IMR-90 (cell line): Measurements from ENCODE around the gene OCSTAMP. TPM values are rescaled to one million over a fixed set of nuclear protein-coding genes. Genes with fewer than 3 reads are reported as not detected.

ENCODE experiments used
- ATAC-seq: fragments of 200-7000 bp; cut with Tn5 transposase; 2 replicates; pipeline ENCODE4 v1.9.1; 2020; ENCODE audit warnings: low read depth, mild to moderate bottlenecking, moderate library complexity
- BruUV-seq: library from RNA; stranded (reverse); fragments of 400-500 nt; replicated peaks from 2 replicates; lab custom pipeline; 2021; lab: Mats Ljungman, UMichigan
- CTCF ChIA-PET: fragments of 300-600 bp; formaldehyde crosslinking; extraction: SDS; loops from one replicate; lab custom pipeline; 2021; ENCODE audit warnings: antibody characterized with exemption; lab: Yijun Ruan, JAX
- POLR2A ChIA-PET: fragments of 300-600 bp; sonication (Branson Sonifier 250); formaldehyde crosslinking; loops from one replicate; lab custom pipeline; 2022; ENCODE audit warnings: antibody characterized with exemption; ENCODE audit not compliant: unreplicated experiment; lab: Charles Lee
- DNase-seq: peaks from one replicate; pipeline ENCODE4 v3.0.0; 2013
- H2AFZ ChIP-seq: replicated peaks from 2 replicates; pipeline ENCODE3; 2013; ENCODE audit warnings: low read length, mild to moderate bottlenecking; ENCODE audit not compliant: poor library complexity
- H2AK5ac ChIP-seq: 2 replicates; pipeline ENCODE4 v1.6.1; 2013; ENCODE audit warnings: low read depth, low read length, inconsistent platforms
- H2AK9ac ChIP-seq: replicated peaks from 2 replicates; pipeline ENCODE3; 2013; ENCODE audit warnings: mild to moderate bottlenecking, low read depth, low read length, moderate library complexity; ENCODE audit not compliant: poor library complexity
- H2BK120ac ChIP-seq: 2 replicates; pipeline ENCODE4 v1.6.1; 2013; ENCODE audit warnings: low read depth, low read length, inconsistent platforms
- H2BK15ac ChIP-seq: 3 replicates; pipeline ENCODE4 v1.6.1; 2013; ENCODE audit warnings: low read depth, low read length, inconsistent platforms
- H2BK20ac ChIP-seq: 2 replicates; pipeline ENCODE4 v1.6.1; 2013; ENCODE audit warnings: low read depth, mild to moderate bottlenecking, inconsistent platforms, low read length, moderate library complexity
- H2BK5ac ChIP-seq: 2 replicates; pipeline ENCODE4 v1.6.1; 2013; ENCODE audit warnings: mild to moderate bottlenecking, low read depth, low read length, inconsistent platforms; ENCODE audit not compliant: poor library complexity, severe bottlenecking
- H3K14ac ChIP-seq: replicated peaks from 2 replicates; pipeline ENCODE4 v1.6.1; 2013; ENCODE audit warnings: low read depth, low read length, inconsistent platforms
- H3K18ac ChIP-seq: 2 replicates; pipeline ENCODE4 v1.6.1; 2013; ENCODE audit warnings: low read depth, low read length, control low read depth
- H3K23ac ChIP-seq: 2 replicates; pipeline ENCODE4 v1.6.1; 2013; ENCODE audit warnings: low read depth, low read length, inconsistent platforms
- H3K27ac ChIP-seq: 2 replicates; pipeline ENCODE4 v1.5.1; 2013; ENCODE audit warnings: mild to moderate bottlenecking, control low read depth, low read length; ENCODE audit not compliant: insufficient read depth
- H3K27me3 ChIP-seq: 2 replicates; pipeline ENCODE4 v1.6.1; 2013; ENCODE audit warnings: low read length; ENCODE audit not compliant: control insufficient read depth, insufficient read depth
- H3K36me3 ChIP-seq: 2 replicates; pipeline ENCODE4 v1.6.1; 2013; ENCODE audit warnings: low read length, mixed read lengths; ENCODE audit not compliant: control insufficient read depth, insufficient read depth
- H3K4ac ChIP-seq: 2 replicates; pipeline ENCODE4 v1.6.1; 2013; ENCODE audit warnings: low read depth, low read length, inconsistent platforms
- H3K4me1 ChIP-seq: 2 replicates; pipeline ENCODE4 v1.6.1; 2013; ENCODE audit warnings: low read length, mixed read lengths; ENCODE audit not compliant: control insufficient read depth, insufficient read depth
- H3K4me2 ChIP-seq: 2 replicates; pipeline ENCODE4 v1.6.1; 2013; ENCODE audit warnings: low read depth, mild to moderate bottlenecking, control low read depth, low read length, moderate library complexity
- H3K4me3 ChIP-seq: 2 replicates; pipeline ENCODE4 v1.5.1; 2013; ENCODE audit warnings: low read depth, mild to moderate bottlenecking, control low read depth, low read length, moderate library complexity; ENCODE audit not compliant: insufficient read depth
- H3K56ac ChIP-seq: 2 replicates; pipeline ENCODE4 v1.6.1; 2013; ENCODE audit warnings: low read length, inconsistent platforms; ENCODE audit not compliant: insufficient read depth; ENCODE audit errors: extremely low read depth
- H3K79me1 ChIP-seq, 2 experiments: 2 replicates each; pipeline ENCODE4 v1.6.1; 2013; ENCODE audit warnings: low read length in 2 of 2, inconsistent platforms in 1 of 2, low read depth in 1 of 2
- H3K9ac ChIP-seq: 2 replicates; pipeline ENCODE4 v1.6.1; 2013; ENCODE audit warnings: low read depth, low read length, control low read depth
- H3K9me1 ChIP-seq: 2 replicates; pipeline ENCODE4 v1.6.1; 2013; ENCODE audit warnings: low read length, inconsistent platforms; ENCODE audit not compliant: insufficient read depth
- H3K9me3 ChIP-seq: 2 replicates; pipeline ENCODE4 v1.6.1; 2013; ENCODE audit warnings: low read length; ENCODE audit not compliant: control insufficient read depth, insufficient read depth
- H4K20me1 ChIP-seq: 2 replicates; pipeline ENCODE4 v1.6.1; 2013; ENCODE audit warnings: low read length, inconsistent platforms; ENCODE audit not compliant: insufficient read depth
- H4K5ac ChIP-seq: 2 replicates; pipeline ENCODE4 v1.6.1; 2013; ENCODE audit warnings: mild to moderate bottlenecking, low read depth, low read length, control low read depth
- H4K8ac ChIP-seq, 2 experiments: 2 replicates each; pipeline ENCODE4 v1.6.1; 2013; ENCODE audit warnings: low read depth in 2 of 2, low read length in 2 of 2, control low read depth in 1 of 2, inconsistent platforms in 1 of 2
- H4K91ac ChIP-seq: 2 replicates; pipeline ENCODE4 v1.6.1; 2013; ENCODE audit warnings: low read depth, low read length, inconsistent platforms; ENCODE audit not compliant: insufficient read depth
- CEBPB ChIP-seq: IDR thresholded peaks from 2 replicates; pipeline ENCODE4 v1.6.1; 2012; ENCODE audit warnings: low read depth, low read length, improper control_type of control experiment
- CHD1 ChIP-seq: IDR thresholded peaks from 2 replicates; pipeline ENCODE4 v1.6.1; 2012; ENCODE audit warnings: low read depth, low read length, improper control_type of control experiment
- FOS ChIP-seq: fragments of 150-350 bp; IDR thresholded peaks from 2 replicates; pipeline ENCODE4 v1.6.1; 2016; ENCODE audit warnings: low read depth, low read length
- MAZ ChIP-seq: IDR thresholded peaks from 2 replicates; pipeline ENCODE4 v1.6.1; 2012; ENCODE audit warnings: low read depth, mild to moderate bottlenecking, low read length, improper control_type of control experiment, moderate library complexity, borderline replicate concordance
- MXI1 ChIP-seq: IDR thresholded peaks from 2 replicates; pipeline ENCODE4 v1.6.1; 2012; ENCODE audit warnings: low read depth, mild to moderate bottlenecking, low read length, moderate library complexity, borderline replicate concordance
- NFE2L2 ChIP-seq: fragments of 150-350 bp; IDR thresholded peaks from 2 replicates; pipeline ENCODE4 v1.6.1; 2016; ENCODE audit warnings: low read depth, mild to moderate bottlenecking, low read length
- POLR2A ChIP-seq: IDR thresholded peaks from 2 replicates; pipeline ENCODE4 v1.6.1; 2012; ENCODE audit warnings: mild to moderate bottlenecking, low read depth, low read length
- RCOR1 ChIP-seq: IDR thresholded peaks from 2 replicates; pipeline ENCODE4 v1.6.1; 2012; ENCODE audit warnings: mild to moderate bottlenecking, low read length, improper control_type of control experiment; ENCODE audit not compliant: insufficient replicate concordance
- RFX5 ChIP-seq: IDR thresholded peaks from 2 replicates; pipeline ENCODE4 v1.8.0; 2012; ENCODE audit warnings: low read depth, mild to moderate bottlenecking, low read length, moderate library complexity
- WGBS, 2 experiments: methylation state at CpG; one replicate each; pipeline versions ENCODE4 v1.1.5 to v1.1.7; 2013; ENCODE audit warnings: missing lambda C conversion rate in 2 of 2; ENCODE audit not compliant: insufficient read length in 1 of 2; ENCODE audit errors: extremely low coverage in 2 of 2; 5-methylcytosine and 5-hydroxymethylcytosine counted together
- dilution Hi-C: fragments of 300-500 bp; cut with HindIII; formaldehyde crosslinking; loops from one replicate; pipeline ENCODE4 v1.14.3; 2018; ENCODE audit warnings: low sequenced_read_pairs; ENCODE audit not compliant: unreplicated experiment
- in situ Hi-C: fragments of 300-500 bp; cut with MboI; formaldehyde crosslinking; loops from 3 replicates; pipeline ENCODE4 v1.14.3; 2019; ENCODE audit warnings: low sequenced_read_pairs, inconsistent platforms, mixed read lengths
- intact Hi-C: fragments of 100-400 bp; cut with micrococcal nuclease; formaldehyde crosslinking; loops from 2 replicates; pipeline ENCODE4 v1.10.0; 2022
- polyA plus RNA-seq, 3 experiments: library from polyadenylated mRNA; depleted of rRNA; stranded (reverse); fragments of >200 nt; gene quantifications; 2 replicates each; pipeline ENCODE4 v1.2.3, GENCODE V29; 2012; ENCODE audit warnings: low replicate concordance in 1 of 3
- total RNA-seq: library from RNA; depleted of rRNA; stranded (reverse); fragments of >200 nt; gene quantifications from 2 replicates; pipeline ENCODE4 v1.2.3, GENCODE V29; 2012
- TF ChIP-seq, protein P1 (sequence below): conservative IDR thresholded peaks from 2 replicates; pipeline ENCODE4 v1.5.1; 2012; ENCODE audit warnings: mild to moderate bottlenecking, low read depth, low read length, improper control_type of control experiment
- TF ChIP-seq, protein P2 (sequence below): fragments of 150-350 bp; IDR thresholded peaks from 2 replicates; pipeline ENCODE4 v1.6.1; 2017; ENCODE audit warnings: mild to moderate bottlenecking, antibody characterized with exemption, low read length, low read depth

The OCSTAMP gene
- total and polyA plus RNA-seq, 2 of the 4 experiments (the other 2 are of a cell fraction), result not detected

DNA sequence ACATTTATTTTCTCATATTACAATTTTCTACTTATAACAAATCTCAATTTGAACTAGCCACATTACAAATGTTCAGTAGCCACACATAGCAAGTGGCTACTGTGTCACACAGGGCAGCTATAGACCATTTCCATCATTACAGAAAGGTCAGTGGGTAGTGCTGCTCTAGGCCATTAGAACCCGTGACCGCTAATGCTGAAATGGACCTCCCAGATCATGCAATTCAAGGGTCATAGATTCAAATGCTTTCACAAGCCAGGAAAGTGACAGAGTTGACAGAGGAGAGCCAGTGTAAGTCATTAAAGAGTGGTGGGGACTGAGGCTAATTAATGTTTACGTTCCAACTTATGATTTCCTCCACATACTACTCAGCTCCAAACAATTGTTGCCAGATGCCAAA is 3.5 kb upstream of the OCSTAMP start:
- Histone ChIP-seq H4K20me1 (no peaks in the 10 kb centered on the region), H2AK9ac (no peak overlapping the region), H3K18ac (no peak overlapping the region), H3K4me1 (peaks cover 1% of the 10 kb centered on the region; the same call in 1 of the 2 replicates), H3K9ac (no peak overlapping the region), H3K4ac (no peak overlapping the region), H2AK5ac (no peak overlapping the region), H3K27ac (no peak overlapping the region), H3K56ac (no peak overlapping the region), H2BK20ac (no peak overlapping the region), H3K4me3 (no peak overlapping the region), H2BK15ac (no peak overlapping the region), H3K27me3 (peaks cover 2% of the 10 kb centered on the region), H2AFZ (no peak overlapping the region), H2BK5ac (no peak overlapping the region), H3K9me3 (no peaks in the 10 kb centered on the region), H4K91ac (no peak overlapping the region), H3K9me1 (no peaks in the 10 kb centered on the region), H3K23ac (no peak overlapping the region), H4K8ac (no peak overlapping the region), H3K36me3 (no peaks in the 10 kb centered on the region), H2BK120ac (no peak overlapping the region), H3K4me2 (no peak overlapping the region), H4K5ac (no peak overlapping the region), H3K79me1 (no peaks in the 10 kb centered on the region), H3K14ac (no peak overlapping the region)
- no CpG with 5 or more reads among the region's 3 CpGs for WGBS, 2 experiments
- ATAC-seq, result no peak
- POLR2A ChIA-PET, result no interaction called here
- TF ChIP-seq RCOR1 (no peak), NFE2L2 (no peak), MXI1 (no peak), MAZ (no peak), CEBPB (no peak), FOS (no peak), RFX5 (no peak), POLR2A (no peak), CHD1 (no peak)
- TF ChIP-seq, protein P1, sequence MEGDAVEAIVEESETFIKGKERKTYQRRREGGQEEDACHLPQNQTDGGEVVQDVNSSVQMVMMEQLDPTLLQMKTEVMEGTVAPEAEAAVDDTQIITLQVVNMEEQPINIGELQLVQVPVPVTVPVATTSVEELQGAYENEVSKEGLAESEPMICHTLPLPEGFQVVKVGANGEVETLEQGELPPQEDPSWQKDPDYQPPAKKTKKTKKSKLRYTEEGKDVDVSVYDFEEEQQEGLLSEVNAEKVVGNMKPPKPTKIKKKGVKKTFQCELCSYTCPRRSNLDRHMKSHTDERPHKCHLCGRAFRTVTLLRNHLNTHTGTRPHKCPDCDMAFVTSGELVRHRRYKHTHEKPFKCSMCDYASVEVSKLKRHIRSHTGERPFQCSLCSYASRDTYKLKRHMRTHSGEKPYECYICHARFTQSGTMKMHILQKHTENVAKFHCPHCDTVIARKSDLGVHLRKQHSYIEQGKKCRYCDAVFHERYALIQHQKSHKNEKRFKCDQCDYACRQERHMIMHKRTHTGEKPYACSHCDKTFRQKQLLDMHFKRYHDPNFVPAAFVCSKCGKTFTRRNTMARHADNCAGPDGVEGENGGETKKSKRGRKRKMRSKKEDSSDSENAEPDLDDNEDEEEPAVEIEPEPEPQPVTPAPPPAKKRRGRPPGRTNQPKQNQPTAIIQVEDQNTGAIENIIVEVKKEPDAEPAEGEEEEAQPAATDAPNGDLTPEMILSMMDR, result no peak
- TF ChIP-seq, protein P2, sequence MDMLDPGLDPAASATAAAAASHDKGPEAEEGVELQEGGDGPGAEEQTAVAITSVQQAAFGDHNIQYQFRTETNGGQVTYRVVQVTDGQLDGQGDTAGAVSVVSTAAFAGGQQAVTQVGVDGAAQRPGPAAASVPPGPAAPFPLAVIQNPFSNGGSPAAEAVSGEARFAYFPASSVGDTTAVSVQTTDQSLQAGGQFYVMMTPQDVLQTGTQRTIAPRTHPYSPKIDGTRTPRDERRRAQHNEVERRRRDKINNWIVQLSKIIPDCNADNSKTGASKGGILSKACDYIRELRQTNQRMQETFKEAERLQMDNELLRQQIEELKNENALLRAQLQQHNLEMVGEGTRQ, result no peak
- dilution Hi-C loops, result no loop called here
- DNase-seq, result no peak
- in situ Hi-C loops, result no loop called here
- CTCF ChIA-PET, result no interaction called here
- no TSS peak for BruUV-seq
- intact Hi-C loops, result no loop called here
